B cell (primary cell): ENCODE results near the gene MTERF4. TPM values are rescaled to one million over a fixed set of nuclear protein-coding genes. Genes with fewer than 3 reads are reported as not detected.
A peak's percentile ranks its signal among the peaks of the same experiment; 100 is the strongest.

Experiments used
- ATAC-seq: fragments of 200-7000 bp; cut with Tn5 transposase; one replicate; pipeline ENCODE4 v1.10.0; 2021; ENCODE audit warnings: low read depth, mild to moderate bottlenecking, moderate number of reproducible peaks, moderate library complexity
- CTCF ChIA-PET: fragments of 350-600 bp; sonication (Branson Sonifier 250); formaldehyde crosslinking; loops from one replicate; lab custom pipeline; 2021; ENCODE audit warnings: antibody characterized with exemption, inconsistent platforms; lab: Charles Lee
- POLR2A ChIA-PET: fragments of 350-600 bp; sonication (Branson Sonifier 250); formaldehyde crosslinking; loops from one replicate; lab custom pipeline; 2021; ENCODE audit warnings: antibody characterized with exemption; lab: Charles Lee
- DNase-seq: peaks from one replicate; pipeline ENCODE4 v3.0.0; 2013
- H2AFZ ChIP-seq: 2 replicates; pipeline ENCODE4 v1.6.1; 2012; ENCODE audit warnings: mild to moderate bottlenecking, low read depth, low read length; ENCODE audit not compliant: insufficient read depth, poor library complexity, severe bottlenecking
- H3K27ac ChIP-seq, 2 donors: 1 replicate in 1 of 2; 2 replicates in 1 of 2; pipeline ENCODE4 v1.5.1; 2012 to 2013; ENCODE audit warnings: low read length in 2 of 2, mild to moderate bottlenecking in 2 of 2, moderate library complexity in 1 of 2
- H3K27me3 ChIP-seq, 4 experiments: fragments of 200-600 bp in 1 of 4; sonication (generic) in 1 of 4; replicated peaks in 1 of 4; 1 replicate in 2 of 4; 2 replicates in 2 of 4; pipeline versions ENCODE4 v1.6.1 to v1.7.0; 2013 to 2016; ENCODE audit warnings: low read length in 3 of 4, mild to moderate bottlenecking in 2 of 4, mixed read lengths in 1 of 4, moderate library complexity in 1 of 4; ENCODE audit not compliant: insufficient read depth in 4 of 4, control insufficient read depth in 3 of 4; ENCODE audit errors: control extremely low read depth in 1 of 4
- H3K36me3 ChIP-seq, 2 experiments: replicated peaks in 1 of 2; 1 replicate in 1 of 2; 2 replicates in 1 of 2; pipeline versions ENCODE4 v1.6.1 to v1.7.1; 2013; ENCODE audit warnings: low read length in 1 of 2; ENCODE audit not compliant: insufficient read depth in 2 of 2, control insufficient read depth in 1 of 2; ENCODE audit errors: control extremely low read depth in 1 of 2, extremely low read depth in 1 of 2
- H3K4me1 ChIP-seq, 2 donors: fragments of 200-600 bp in 1 of 2; sonication (generic) in 1 of 2; 1 replicate in 1 of 2; 2 replicates in 1 of 2; pipeline versions ENCODE4 v1.5.1 to v1.6.1; 2013 to 2017; ENCODE audit warnings: low read length in 2 of 2; ENCODE audit not compliant: control insufficient read depth in 2 of 2, insufficient read depth in 2 of 2
- H3K4me2 ChIP-seq: replicated peaks from 2 replicates; pipeline ENCODE3; 2012; ENCODE audit warnings: mild to moderate bottlenecking, low read depth, low read length; ENCODE audit not compliant: poor library complexity, severe bottlenecking
- H3K4me3 ChIP-seq, 5 experiments: fragments of 200-600 bp in 1 of 5; sonication (generic) in 1 of 5; 1 replicate in 3 of 5; 2 replicates in 2 of 5; pipeline versions ENCODE4 v1.5.1 to v1.7.0; 2011 to 2016; ENCODE audit warnings: low read length in 4 of 5, mild to moderate bottlenecking in 4 of 5, low read depth in 2 of 5, control low read depth in 1 of 5, moderate library complexity in 1 of 5; ENCODE audit not compliant: insufficient read depth in 1 of 5; ENCODE audit errors: control extremely low read depth in 1 of 5, extremely low read depth in 1 of 5
- H3K79me2 ChIP-seq: fragments of 200-600 bp; sonication (generic); one replicate; pipeline ENCODE4 v1.6.0; 2016; ENCODE audit warnings: low read length; ENCODE audit not compliant: control insufficient read depth, insufficient read depth
- H3K9ac ChIP-seq: fragments of 200-600 bp; sonication (generic); 2 replicates; pipeline ENCODE4 v1.6.1; 2017; ENCODE audit warnings: mild to moderate bottlenecking, low read length, moderate library complexity
- H3K9me3 ChIP-seq, 3 donors: one replicate each; pipeline versions ENCODE4 v1.6.1 to v1.7.1; 2013; ENCODE audit warnings: low read length in 2 of 3; ENCODE audit not compliant: control insufficient read depth in 2 of 3, insufficient read depth in 1 of 3; ENCODE audit errors: control extremely low read depth in 1 of 3
- H4K20me1 ChIP-seq: 2 replicates; pipeline ENCODE4 v1.6.0; 2012; ENCODE audit warnings: mild to moderate bottlenecking, low read length; ENCODE audit not compliant: insufficient read depth, control insufficient read depth, poor library complexity, severe bottlenecking
- H3K27ac Mint-ChIP-seq: one replicate; pipeline ENCODE4 v1.8.0; 2021; ENCODE audit warnings: mixed read lengths
- H3K27me3 Mint-ChIP-seq: one replicate; pipeline ENCODE4 v1.8.0; 2021; ENCODE audit warnings: mixed read lengths
- H3K4me1 Mint-ChIP-seq: one replicate; pipeline ENCODE4 v1.8.0; 2021; ENCODE audit warnings: mixed read lengths
- H3K4me3 Mint-ChIP-seq: one replicate; pipeline ENCODE4 v1.8.0; 2021; ENCODE audit warnings: mixed read lengths
- H3K9me3 Mint-ChIP-seq: one replicate; pipeline ENCODE4 v1.8.0; 2022; ENCODE audit warnings: mixed read lengths; ENCODE audit not compliant: insufficient read depth
- CTCF ChIP-seq: fragments of 200-600 bp; IDR thresholded peaks from one replicate; pipeline ENCODE4 v1.8.0; 2022; ENCODE audit warnings: antibody characterized with exemption, mild to moderate bottlenecking
- EZH2 ChIP-seq: IDR thresholded peaks from 2 replicates; pipeline ENCODE4 v1.6.1; 2012; ENCODE audit warnings: borderline replicate concordance, low read depth, mild to moderate bottlenecking, moderate library complexity, low read length; ENCODE audit not compliant: insufficient read depth, poor library complexity, severe bottlenecking
- WGBS: methylation state at CpG from one replicate; pipeline ENCODE4 v1.1.5; 2013; ENCODE audit warnings: missing lambda C conversion rate; ENCODE audit not compliant: insufficient coverage; 5-methylcytosine and 5-hydroxymethylcytosine counted together
- intact Hi-C: fragments of 100-400 bp; cut with micrococcal nuclease; formaldehyde crosslinking; loops from one replicate; pipeline ENCODE4 v1.10.0; 2022
- polyA minus RNA-seq: library from RNA; depleted of rRNA, polyadenylated mRNA; stranded (reverse); fragments of >200 nt; gene quantifications from 2 replicates; pipeline ENCODE4 v1.2.3, GENCODE V29; 2012
- polyA plus RNA-seq: library from polyadenylated mRNA; depleted of rRNA; stranded (reverse); fragments of >200 nt; gene quantifications from 2 replicates; pipeline ENCODE4 v1.2.3, GENCODE V29; 2012
- total RNA-seq, 2 donors: library from RNA; stranded (reverse); fragments of 120-200 nt in 1 of 2; gene quantifications; 1 replicate in 1 of 2; 2 replicates in 1 of 2; pipeline versions ENCODE4 v1.2.3 to v1.2.4, GENCODE V29; 2013 to 2022

Gene MTERF4
- total RNA-seq (153 and 159 TPM in 2 replicates), polyA plus RNA-seq (70.2 and 88.7 TPM in 2 replicates), polyA minus RNA-seq (40.1 and 43.5 TPM in 2 replicates)
- 71.8 TPM for total RNA-seq (2013)

DNA sequence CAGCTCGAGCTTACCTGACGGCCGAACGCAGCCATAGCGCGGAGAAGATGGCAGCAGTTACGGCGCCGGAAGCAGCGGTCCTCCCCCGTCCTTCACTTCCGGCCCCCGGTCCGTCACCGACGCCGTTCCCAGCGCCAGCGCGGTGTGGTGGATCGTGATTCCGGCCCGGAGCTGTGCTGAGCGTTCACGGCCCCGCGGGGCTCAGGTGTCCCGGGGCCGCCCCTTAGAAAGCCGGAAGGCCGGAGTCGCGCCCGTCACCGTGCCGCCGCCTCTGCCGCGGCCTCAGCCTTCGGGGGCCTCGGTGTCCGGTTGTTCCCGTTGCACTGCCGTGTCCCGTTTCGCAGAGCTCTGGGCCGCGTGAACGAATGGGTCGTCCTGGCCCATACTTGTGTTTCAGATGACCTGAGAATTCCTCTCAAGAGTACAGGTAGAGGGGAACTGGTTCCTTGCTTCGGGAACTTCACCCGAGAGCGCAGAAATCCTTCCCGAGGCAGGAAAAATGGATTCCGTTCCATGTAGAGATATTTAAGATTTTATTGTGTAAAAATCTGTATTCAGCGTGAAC, at the start of gene MTERF4:
Gene MTERF4, minus strand, starts transcription at position 49 of the 565 bp plus-strand sequence. Its CDS starts 14 bp downstream, at position 35.
- Histone ChIP-seq H3K27ac (peak within 1 kb of the TSS; percentile 88 to 89), H3K4me1 (peaks cover 43 to 56% of the 10 kb centered on the region in 2 donors), H3K9ac (peak within 1 kb of the TSS; percentile 89), H3K9me3 (no peaks in the 10 kb centered on the region), H4K20me1 (peaks cover 38% of the 10 kb centered on the region), H3K79me2 (peaks cover 53% of the 10 kb centered on the region), H2AFZ (peak within 1 kb of the TSS; percentile 87), H3K4me3 (peak within 1 kb of the TSS; percentile 73 to 95 (median 93)), H3K4me2 (peak within 1 kb of the TSS; percentile 73), H3K27me3 (no peaks in the 10 kb centered on the region), H3K36me3 (peaks cover 5 to 32% of the 10 kb centered on the region in 2 experiments)
- peak within 1 kb of the TSS; percentile 97 for H3K27ac Mint-ChIP-seq
- intact Hi-C loops: loop anchor here (1.0 to 10.0 kb wide), 7 partner anchors 8 to 538 kb away; partner anchors contain the start of genes DUSP28, HDLBP, PPP1R7 and RNPEPL1
- ATAC-seq (peak; percentile 91), DNase-seq (peak; percentile 93)
- H3K4me1 Mint-ChIP-seq: peaks cover 49% of the 10 kb centered on the region
- H3K27me3 Mint-ChIP-seq: no peaks in the 10 kb centered on the region
- H3K4me3 Mint-ChIP-seq: peak within 1 kb of the TSS; percentile 98
- no peak for TF ChIP-seq EZH2
- TF ChIP-seq CTCF: no peak
- under 1% methylated on average over 55 of the region's 56 CpGs for WGBS
- H3K9me3 Mint-ChIP-seq: no peaks in the 10 kb centered on the region
- ChIA-PET CTCF (interaction anchor here (1.1 to 5.0 kb wide), 4 partner anchors 8 to 61 kb away, joined by 3 to 31 read pairs (median 14); partner anchors contain the start of genes PASK and PPP1R7), POLR2A (interaction anchor here (0.6 to 3.1 kb wide), 6 partner anchors 8 to 47 kb away, joined by 3 to 29 read pairs (median 6); partner anchors contain the start of gene PASK)
